NCI-H1930 (cell line): Measurements from ENCODE around the gene SYNGR4.

ENCODE experiments used
- DNase-seq, 2 experiments: peaks; one replicate each; lab custom pipeline; 2025; lab: John Stamatoyannopoulos, UW

The SYNGR4 gene

GRCh38 chr19:48396016-48396823, 32.1 kb downstream of the SYNGR4 start:
- DNase-seq = no peak

DNA sequence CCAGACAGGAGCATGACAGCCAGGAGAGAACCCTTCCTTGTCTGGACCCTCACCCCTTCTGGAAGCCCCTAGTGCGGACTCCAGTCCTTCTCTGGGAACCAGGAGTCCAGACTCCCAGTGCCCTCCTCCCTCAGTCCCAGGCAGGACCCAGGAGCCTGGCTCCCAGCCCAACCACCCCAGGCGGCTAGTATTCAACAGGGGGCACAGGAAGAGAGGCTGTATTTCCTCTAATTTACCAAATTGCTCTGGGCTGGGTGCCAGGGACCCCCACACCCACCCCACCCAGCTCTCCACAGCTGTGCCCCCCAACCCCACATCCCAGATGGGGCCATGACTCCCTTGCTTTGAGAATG, 32.6 kb downstream of the SYNGR4 start:
- no peak for DNase-seq

GRCh38 chr19:48397263-48398101, 33.3 kb downstream of the SYNGR4 start:
- no peak for DNase-seq

GRCh38 chr19:48398102-48398374, 33.9 kb downstream of the SYNGR4 start:
- DNase-seq = no peak

DNA sequence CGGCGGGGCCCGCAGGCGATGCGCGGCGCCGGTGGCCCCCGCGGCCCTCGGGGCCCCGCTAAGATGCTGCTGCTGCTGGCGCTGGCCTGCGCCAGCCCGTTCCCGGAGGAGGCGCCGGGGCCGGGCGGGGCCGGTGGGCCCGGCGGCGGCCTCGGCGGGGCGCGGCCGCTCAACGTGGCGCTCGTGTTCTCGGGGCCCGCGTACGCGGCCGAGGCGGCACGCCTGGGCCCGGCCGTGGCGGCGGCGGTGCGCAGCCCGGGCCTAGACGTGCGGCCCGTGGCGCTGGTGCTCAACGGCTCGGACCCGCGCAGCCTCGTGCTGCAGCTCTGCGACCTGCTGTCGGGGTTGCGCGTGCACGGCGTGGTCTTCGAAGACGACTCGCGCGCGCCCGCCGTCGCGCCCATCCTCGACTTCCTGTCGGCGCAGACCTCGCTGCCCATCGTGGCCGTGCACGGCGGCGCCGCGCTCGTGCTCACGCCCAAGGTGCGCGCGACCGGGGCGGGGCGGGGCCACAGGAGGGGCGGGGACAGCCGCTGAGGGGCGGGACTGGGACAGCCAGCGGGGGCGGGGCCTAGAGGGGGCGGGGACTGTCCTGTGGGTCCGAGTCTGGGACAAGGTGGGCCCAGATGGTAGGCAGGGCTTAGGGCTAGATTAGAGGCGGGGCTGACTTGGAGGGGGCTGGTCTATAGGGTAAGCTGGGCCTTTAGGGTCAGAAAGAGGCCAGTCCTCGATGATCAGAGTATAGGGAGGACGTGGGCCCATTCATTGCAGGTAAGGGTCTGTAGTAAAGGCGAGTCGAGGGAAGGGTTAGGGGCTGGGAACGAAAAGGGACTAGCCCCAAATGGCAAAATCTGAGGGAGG, 34.4 kb downstream of the SYNGR4 start:
- peak; percentile 84 to 94 for DNase-seq

DNA sequence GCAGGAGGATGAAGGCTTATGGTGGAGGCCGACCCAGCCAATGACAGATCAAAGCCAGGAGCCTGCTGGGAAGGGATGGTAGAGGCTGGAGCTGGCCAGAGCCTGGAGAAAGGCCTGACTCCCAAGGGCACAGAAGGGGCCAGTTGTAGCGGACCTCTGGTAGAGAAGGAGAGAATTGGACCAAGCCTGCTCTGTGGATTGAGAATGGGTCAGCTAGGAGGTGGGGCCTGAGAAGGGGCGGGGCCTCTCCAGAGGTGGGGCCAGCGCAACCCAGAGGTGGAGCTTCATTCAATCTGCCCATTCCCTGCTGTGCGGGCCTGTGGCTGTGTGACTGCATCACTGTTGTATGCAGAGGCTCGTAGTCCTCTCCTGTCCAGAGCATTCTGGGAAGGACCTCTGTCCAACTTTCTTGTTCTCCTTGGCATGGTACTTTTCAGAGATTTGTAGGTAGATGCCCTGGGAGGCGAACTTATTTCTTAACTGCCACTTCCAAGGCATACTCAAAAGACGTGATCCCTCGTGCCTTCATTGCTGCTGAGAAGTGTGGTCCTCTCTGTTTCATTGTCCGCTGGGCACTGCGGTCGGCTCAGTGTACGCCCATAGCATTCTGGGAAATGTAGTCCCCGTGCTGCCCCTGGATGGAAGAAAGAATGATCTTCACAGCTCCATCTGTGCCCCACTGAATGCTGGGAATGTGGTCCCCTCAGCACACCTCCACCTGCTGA, 36.0 kb downstream of the SYNGR4 start:
- DNase-seq = peak; percentile 83 to 87

- no peak for DNase-seq
Observed at GRCh38 chr19:48401287-48401686, 37.1 kb downstream of the SYNGR4 start.

DNA sequence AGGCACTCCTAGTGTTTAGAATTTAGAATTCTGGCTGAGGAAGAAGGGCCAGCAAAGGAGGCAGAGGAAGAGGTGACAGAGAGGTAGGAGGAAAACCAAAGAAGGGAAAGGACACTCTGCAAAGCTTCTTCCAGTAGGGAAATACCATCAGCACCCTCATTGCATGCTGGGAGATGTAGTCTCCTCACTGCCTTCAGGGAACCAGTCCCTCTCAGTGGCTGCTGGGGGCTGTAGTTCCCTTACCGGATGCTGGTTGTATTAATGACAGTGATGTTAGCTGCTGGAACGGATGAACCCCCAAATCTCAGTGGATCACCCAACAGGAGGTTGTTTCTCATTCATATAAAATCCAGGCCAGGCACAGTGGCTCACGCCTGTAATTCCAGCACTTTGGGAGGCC, 39.4 kb downstream of the SYNGR4 start:
- peak; percentile 44 to 69 for DNase-seq

GRCh38 chr19:48405010-48405659, 41.0 kb downstream of the SYNGR4 start:
- DNase-seq = no peak

DNA sequence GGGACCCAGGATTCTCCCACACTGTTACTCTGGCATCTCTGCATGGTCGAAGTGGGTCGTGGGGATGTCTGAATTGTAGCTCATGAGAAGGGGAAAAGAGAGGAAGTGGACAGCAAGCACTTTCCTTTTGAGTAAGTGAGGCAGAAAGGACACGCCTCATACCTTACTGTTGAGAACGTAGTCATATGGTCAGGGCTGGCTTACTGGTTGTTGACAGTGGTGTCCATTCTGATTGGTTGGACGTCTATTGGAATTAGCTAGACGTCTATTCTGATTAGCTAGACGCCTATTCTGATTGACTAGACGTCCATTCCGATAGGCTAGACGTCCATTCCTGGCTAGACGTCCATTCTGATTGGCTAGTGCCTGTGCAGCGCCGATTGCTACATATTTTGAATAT, 41.7 kb downstream of the SYNGR4 start:
- DNase-seq = no peak

- DNase-seq = no peak
Observed at GRCh38 chr19:48413879-48414587, 49.9 kb downstream of the SYNGR4 start.

- DNase-seq = peak in 1 of 2 experiments; percentile 39
Observed at GRCh38 chr19:48415395-48415794, 51.2 kb downstream of the SYNGR4 start.

- no peak for DNase-seq
Observed at GRCh38 chr19:48415806-48416221, 51.6 kb downstream of the SYNGR4 start.

DNA sequence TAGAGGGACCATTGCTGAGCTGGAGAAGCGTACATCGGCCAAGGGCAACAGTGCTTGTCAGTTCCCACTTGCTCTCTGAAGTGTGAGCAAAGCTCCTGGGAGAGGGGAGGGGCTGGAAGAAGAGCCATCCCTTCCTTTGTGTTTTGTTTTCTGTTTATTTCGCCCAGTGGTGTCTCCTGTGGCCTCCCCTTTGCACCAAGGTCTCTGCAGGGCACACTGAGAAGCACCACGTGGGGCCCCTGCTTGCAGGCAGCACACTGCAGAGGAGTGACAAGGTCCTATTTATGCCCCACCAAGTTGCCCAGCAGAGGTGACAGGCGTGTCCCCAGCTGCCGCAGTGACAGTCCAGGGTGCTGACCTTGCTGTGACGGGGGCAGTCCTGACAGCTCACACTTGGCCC, 53.3 kb downstream of the SYNGR4 start:
- no peak for DNase-seq

DNA sequence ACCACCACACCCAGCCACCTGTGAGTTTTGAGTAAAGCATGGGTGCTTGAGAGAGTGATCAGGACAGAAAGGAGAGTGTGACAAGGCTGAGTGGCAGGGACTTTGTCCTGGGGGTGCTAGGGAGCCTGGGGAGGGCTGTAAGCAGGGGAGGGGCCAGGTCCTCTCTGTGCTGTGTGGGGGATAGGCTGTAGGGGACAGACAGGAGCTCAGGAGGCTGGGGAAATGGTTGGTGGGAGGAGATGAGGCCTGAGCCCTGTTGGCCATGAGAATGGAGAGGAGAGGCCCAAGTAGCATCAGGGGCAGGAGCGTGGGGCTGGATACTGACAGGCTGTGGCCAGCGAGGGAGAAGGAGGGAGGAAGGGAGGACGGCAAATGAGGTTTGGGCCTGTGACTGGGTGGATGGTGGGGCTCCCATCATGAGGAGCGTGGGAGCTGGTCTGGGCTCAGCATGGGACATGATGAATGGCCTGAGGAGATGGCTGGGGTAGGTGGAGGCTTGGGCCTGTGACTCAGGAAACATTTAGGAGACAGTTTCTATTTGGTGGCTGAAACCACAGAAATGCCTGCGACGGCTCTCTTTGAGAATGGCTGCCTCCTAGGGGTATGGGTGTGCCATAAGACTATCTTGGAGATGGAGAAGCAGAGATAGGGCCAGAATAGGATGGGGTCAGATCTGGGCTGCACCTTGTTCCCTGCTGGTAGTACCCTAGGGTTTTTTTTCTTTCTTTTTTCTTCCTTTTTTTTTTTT, 54.3 kb downstream of the SYNGR4 start:
- DNase-seq = no peak

DNA sequence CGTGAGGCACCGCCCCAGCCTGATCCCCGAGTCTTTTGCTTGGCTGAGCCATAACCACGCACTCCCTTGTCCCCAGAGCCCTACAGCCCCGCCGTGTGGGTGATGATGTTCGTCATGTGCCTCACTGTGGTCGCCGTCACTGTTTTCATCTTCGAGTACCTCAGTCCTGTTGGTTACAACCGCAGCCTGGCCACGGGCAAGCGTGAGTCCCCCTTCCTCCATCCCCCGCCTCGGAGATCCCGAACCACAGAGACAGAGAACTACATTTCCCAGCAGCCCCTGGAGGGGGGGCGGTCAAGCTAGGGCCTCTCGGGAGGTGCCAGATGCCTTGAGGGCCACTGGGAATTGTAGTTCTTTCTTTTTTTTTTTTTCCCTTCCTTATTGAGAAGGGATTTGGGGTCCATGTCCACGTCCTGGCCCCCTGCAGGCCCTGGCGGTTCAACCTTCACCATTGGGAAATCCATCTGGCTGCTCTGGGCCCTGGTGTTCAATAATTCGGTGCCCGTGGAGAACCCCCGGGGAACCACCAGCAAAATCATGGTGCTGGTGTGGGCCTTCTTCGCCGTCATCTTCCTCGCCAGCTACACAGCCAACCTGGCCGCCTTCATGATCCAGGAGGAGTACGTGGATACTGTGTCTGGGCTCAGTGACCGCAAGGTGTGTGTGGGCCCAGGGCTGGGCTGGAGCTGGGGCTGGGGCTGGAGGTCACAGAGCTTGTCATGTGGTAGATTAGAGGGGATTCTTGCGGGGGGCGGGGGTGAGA, 55.2 kb downstream of the SYNGR4 start:
- peak; percentile 86 to 87 for DNase-seq

DNA sequence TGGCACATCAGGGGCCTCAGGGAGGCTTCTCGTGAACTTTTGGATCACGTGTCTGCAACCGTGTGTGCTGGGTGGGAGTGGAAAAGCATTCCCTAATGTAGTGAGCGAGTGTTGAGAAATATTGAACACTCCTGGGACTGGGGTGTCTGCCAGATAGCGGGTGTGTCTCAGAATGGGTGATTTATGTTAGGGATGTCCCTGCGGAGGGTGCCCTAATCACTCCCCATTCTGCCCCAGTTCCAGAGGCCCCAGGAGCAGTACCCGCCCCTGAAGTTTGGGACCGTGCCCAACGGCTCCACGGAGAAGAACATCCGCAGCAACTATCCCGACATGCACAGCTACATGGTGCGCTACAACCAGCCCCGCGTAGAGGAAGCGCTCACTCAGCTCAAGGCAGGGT, 57.4 kb downstream of the SYNGR4 start:
- no peak for DNase-seq

DNA sequence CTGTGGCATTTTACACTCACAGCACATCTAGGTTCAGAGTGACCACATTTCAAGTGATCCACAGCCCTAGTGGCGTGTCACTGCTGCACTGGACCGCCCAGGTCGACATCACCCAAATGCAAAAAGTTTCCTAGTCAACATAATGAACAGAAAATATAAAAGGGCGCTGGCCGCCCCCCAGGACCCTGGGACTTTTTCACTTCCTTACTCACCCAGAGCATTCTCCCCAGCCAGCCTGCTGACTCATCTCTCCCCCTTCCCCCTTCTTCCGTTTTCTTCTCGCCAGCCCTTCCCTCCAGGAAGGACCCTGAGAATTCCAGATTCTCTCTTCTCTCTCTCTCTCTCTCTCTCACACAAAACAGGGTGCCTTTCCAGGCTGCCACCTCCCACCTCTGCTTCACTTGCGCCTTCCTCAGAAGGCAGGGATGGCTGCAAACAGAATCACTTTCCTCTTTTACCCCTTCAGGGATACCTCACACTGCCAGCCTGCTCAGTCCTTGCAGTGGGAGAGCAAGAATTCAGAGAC, 60.6 kb downstream of the SYNGR4 start:
- DNase-seq = no peak
